Activated CD4-positive, alpha-beta T cell treated with anti-CD3 and anti-CD28 coated beads for 48 hours (primary cell): ENCODE measurements around the gene TOMM40L.
A peak's percentile ranks its signal among the peaks of the same experiment; 100 is the strongest.
"Not testable (repeated sequence)": the region's sequence is repeated elsewhere in the genome, so short reads cannot be mapped to it uniquely, and the experiment has no call there.

ENCODE experiments used
- DNase-seq: peaks from one replicate; pipeline ENCODE4 v3.0.0-alpha.2; 2020

TOMM40L gene

DNA sequence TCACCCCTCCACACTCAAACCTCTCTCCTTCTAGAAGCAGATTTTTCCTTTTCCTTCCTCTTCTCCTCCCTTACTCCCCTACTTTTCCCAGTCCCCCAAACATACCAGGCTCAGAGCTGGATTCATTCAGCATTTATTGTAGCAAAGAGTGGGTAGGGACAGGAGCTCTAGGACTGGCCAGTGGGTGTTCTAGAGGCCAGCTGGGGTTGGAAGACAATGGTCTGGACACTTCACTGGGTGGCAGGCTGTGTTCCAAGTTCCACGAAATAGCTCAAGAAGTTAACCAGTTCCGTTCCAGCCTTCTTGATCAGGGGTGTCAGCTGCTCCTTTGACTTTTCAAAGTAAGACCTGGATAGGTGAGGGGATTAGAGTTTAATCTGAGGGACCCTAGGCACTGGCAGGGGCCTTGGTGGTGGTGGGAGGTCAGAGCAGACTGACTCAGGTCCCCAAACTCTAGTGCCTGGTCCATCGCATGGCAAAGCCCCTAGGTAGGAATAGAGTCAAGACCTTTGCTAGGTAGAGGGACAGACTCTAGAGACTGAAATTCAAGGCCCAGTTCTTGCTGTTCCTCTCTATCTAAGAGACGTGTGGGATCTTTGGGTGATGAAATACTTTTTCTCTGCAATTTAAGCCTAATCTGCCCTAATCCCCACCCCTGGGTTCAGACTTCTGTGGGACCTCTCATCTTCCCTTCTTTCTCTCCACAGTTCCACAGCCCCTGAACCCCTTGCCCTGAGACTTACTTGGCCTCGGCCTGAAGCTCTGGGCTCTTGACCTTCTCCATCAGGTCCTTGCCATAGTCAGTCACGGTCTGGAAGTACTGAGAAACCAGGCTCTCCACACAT, 3.5 kb upstream of the TOMM40L start:
- DNase-seq, result no peak

DNA sequence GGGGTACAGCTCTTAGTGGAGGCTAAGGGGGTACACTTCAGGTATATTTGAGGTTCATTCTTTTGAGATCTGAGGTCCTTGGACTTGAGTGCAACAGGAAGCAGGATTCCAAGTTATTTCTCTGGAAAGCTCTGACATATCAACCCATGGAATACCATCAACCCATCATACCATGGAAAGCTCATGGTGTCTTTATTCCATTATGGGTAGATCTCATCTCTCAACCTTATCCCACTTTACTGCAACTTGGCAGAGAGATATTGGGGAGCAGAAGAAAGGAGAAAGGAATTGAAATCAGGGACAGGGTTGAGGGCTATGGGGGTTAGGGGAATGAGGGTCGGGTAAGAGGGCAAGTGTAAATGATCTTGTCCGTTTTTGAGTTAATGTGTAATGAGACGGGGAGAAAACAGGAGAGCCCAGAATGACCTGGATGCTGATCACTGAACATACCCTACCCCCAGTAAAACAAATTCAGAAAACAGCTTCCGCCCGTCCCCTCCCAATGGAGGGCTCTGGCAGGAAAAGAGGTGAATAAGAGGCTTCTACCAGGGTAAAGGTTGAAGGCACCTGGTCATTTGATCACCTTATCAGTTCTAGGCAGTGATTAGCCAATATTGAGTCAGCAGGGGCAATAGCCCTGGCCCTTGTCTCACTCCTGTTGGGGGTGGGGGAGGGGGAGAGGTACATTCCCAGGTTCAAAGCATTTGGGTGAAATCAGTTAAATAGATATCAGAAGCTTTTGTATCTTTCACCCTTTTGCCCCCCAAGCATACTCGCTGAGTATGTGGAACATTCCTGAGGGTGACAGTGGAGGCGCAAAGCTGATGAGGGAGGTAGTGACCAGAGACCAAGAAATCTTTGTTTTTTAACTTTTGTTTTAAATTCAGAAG, 1.8 kb upstream of the TOMM40L start:
- DNase-seq, result no peak

DNA sequence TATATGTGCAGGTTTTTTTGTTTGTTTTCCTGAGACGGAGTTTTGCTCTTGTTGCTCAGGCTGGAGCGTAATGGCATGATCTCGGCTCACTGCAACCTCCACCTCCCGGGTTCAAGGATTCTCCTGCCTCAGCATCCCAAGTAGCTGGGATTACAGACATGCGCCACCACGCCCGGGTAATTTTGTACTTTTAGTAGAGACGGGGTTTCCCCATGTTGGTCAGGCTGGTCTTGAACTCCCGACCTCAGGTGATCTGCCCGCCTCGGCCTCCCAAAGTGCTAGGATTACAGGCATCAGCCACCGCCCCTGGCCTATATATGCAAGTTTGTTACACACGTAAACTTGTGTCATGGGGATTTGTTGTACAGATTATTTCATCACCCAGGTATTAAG, 1.2 kb upstream of the TOMM40L start:
- not testable (repeated sequence) for DNase-seq

DNA sequence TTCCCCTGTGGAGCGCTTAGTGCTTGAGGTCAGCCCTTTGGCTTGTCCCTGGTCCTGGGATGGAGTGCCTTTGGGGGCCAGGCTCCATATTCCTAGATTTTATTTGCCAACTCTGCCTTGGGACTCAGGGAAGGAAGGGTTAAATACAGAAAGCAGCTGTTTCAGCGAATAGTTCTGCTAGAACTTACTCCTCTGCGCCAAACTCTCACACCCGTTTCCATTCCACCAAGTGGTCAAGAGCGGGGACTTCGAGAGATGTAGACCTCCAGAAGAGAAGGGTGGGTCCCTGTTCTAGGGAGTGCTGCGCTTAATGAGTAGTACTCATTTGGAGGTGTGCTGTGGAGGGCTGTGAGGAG, 704 bp upstream of the TOMM40L start:
- no peak for DNase-seq

DNA sequence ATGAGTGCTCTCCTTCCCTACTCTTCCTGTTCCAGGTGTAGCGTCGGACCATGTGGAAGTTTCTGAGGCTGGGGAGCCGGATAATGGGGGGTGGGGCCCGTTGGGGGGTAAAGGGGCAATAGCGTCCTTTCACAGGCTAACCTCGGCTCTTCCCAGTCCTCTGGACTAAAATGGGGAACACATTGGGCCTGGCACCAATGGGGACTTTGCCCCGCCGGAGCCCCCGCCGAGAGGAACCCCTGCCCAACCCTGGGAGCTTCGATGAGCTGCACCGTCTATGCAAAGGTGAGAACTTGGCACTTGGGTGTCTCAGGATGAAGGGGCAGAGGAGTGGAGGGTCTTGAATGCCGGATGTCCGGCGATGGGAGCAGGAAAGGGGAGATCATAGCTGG, 456 bp downstream of the TOMM40L start:
- peak; percentile 23 for DNase-seq

DNA sequence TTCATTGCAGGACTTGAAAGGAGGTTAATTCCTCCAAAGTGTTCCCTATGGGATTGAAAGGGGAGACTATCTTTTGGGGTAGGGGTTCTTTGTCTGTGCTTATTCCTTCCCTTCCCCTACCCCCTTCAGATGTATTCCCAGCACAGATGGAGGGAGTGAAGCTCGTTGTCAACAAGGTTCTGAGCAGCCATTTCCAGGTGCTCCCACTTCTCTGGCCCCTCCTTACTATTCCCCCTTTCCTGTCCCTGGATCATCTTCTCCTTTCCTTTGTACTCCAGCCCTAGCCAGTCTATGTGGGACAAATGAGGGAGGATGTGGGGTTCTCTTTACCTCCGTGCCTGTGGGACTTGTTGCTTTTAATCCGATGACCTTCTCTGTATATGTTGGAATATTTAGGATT, 899 bp downstream of the TOMM40L start:
- no peak for DNase-seq

DNA sequence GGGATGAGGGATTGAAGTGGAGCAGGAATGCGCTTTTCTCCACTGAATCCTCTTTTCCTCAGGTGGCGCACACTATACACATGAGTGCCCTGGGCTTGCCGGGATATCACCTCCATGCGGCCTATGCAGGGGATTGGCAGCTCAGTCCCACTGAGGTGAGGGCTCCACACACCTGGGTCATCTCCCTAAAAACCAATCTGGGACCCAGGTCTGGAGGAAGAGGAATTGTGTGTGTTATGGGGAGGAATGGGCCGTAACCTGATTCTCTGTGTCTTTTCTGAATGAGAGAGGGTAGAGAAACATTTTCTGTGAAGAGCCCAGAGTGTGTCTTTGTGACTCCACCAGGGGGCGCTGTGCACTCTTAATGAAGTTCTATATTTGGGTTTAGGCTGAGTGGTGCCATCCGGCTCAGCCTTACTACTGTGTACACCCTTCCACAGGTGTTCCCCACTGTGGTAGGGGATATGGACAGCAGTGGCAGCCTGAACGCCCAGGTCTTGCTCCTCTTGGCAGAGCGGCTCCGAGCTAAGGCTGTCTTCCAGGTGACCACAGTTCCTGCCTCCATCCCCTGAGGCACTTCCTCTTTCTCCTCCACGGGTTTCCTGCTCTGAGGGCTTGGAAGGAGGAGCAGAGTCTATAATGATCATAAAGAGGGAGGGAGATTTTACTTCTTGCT, 1.5 kb downstream of the TOMM40L start:
- DNase-seq, result peak; percentile 94

DNA sequence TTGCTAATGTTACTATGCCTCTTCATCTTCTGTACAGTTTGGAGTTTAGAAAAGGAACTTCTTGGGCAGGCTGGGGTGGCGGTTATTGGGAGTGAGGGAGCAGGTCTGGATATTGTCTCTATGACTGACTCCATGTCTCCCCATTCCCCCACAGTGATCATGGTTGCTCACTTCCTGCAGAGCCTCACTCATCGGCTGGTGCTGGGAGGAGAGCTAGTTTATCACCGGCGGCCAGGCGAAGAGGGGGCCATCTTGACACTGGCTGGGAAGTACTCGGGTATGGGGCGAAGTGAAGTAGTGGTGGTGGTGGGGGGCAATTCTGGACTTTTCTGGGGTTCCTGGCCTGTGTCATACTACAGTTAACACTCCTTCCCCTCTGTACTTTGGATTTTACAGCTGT, 2.2 kb downstream of the TOMM40L start:
- DNase-seq, result no peak

DNA sequence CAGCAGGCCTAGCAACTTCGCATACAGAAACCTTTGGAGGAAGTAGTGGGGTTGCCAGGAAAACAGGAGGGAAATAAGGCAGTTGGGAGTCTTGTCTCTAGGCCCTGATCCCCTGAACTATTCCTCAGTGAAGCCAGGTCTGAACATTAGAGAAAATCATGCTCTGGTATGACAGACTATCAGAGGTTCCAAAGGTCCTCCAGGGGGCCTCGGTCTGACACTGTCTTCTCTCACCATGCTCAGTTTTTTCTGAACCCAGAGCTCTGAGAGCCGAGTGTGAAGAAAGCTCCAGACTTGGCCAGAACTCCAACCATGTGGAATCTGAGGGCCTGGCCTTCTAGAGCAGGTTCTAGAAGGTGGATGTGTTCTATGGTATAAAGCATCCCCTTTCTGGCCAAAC, 4.0 kb downstream of the TOMM40L start:
- DNase-seq, result no peak

DNA sequence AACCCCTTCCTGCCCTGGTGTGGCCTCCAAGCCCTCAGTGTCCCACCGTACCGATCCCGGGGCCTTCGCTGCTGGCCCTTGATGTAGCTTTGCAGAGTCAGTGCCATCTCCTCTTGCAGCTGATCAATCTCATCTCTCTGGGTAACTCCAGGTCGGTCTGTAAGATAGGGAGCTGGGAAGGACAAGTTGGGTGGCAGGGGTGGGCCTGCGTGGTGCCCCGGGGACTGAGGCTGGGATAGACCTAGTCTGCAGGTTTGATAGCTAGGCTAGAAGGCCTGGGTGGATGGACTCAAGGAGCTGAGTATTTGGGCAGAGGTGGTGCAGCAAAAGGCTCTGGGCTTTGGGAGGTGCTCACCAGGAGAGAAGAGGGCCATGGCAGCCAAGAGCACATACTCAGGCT, 4.9 kb downstream of the TOMM40L start:
- no peak for DNase-seq

DNA sequence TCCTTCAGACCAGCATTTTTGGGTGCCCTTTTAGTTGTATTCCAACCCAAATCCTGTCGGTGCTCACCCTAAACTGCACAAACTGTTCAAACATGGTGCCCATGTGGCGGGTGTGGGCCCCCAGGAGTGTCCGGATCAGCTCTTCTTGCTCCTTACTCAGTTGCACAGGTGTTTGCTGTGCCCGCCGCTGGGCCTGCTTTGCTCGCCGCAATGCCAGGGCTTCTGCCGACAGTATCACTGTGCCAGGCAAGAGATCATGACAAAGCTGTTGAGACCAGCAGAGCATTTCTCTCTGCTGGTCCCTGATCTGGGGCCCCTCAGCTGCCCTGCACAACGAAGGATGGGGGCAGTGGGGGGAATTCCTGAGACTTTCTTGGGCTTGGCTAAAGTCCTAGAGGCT, 7.2 kb downstream of the TOMM40L start:
- DNase-seq, result no peak

DNA sequence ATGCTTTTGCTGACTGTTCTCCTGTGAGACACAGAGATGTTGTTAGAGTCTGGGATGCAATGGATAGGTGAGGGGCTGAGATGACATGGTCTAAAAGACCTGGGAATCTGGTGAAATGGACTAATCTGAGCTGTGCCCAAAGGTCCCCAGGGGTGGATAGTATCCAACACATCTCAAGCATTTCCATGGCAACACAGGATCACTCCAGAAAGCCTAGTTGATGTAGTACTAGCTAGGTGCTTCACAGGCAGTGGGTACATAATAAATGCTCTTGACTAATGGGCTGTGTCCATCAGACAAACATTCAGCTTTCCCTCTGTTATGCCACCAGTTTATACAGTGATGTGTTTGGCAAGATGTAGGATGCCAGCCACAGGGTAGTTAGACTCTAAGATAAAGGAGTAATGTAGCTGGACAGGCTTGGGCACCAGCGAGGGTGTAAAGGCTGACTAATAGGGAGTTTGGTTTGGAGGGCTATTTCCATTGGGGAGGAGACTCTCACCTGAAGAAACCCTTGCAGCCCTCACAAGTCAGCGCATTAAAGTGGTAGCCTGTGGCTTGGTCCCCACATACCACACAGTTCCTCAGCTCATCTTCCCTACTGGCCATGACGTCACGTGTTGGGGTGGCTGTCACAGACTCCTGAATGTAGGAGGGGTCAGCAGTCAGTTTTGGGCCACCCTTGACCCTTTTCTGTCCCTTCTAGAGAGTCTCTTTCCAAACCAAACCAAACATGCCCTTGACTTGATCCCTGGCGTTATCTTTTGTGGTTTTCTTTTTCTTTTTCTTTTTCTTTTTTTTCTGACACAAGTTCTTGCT, 10.3 kb downstream of the TOMM40L start:
- no peak for DNase-seq

DNA sequence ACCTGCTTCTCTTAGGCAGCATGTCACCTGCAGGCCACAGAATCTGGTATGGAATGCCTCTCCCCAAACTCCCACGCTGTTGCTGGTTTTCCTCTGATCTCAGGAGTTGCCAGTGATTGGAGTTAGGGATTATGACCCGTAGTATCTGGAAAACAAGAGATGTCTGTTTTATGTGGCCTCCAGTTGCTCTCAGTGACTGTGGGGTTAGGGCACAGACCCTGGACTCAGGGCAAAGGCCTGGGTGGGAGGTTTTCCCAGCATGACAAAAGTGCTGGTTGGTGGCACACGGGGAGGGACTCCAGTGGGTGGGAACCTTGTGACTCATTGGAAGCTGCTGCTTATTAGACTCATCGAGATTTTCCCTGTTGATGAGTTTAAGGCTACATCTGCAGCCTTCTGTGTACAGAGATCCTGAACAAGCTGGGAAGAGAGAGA, 12.2 kb downstream of the TOMM40L start, which contains the start of gene NR1I3:
NR1I3 (minus strand) TSS at position 165 of the 435 bp plus-strand sequence. CDS start 1,638 bp downstream, outside the sequence.
- no peak for DNase-seq

DNA sequence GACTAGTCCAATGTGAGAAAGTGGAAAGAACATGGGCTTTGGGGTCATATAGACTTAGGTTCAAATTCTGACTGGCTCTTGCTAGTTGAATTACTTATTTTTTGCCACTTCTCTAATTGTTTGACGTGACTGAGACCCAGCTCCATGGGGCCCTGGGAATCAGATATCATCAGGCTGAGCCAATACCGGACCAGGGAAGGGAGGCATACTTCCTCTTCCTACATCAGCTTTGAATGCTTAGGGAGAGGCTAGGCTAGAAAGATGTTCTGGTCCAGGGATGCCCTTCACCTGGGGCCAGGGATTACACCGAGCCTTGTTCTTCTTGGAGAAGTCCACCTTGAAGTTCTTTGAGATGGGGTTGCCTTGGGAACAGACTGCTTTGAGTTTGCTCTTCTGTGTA, 15.8 kb downstream of the TOMM40L start:
- DNase-seq, result no peak

DNA sequence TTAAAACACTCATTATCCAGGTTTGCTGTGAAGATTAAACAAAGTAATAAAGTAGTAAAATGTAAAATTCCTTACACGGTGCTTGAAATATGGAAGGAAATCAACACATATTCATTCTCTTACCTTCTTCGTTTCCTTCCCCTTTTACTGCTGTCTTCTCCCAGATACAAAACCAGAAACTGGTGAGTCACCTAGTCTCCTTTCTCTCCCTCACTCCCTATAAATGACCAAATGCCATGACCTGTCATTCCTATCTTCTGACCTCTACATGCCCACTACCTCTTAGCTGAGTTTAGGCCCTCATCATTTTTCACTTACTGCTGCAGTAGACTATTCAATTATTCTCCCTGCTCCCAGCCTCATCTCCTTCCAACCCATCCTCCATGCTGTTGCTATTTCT, 16.5 kb downstream of the TOMM40L start:
- DNase-seq, result no peak

DNA sequence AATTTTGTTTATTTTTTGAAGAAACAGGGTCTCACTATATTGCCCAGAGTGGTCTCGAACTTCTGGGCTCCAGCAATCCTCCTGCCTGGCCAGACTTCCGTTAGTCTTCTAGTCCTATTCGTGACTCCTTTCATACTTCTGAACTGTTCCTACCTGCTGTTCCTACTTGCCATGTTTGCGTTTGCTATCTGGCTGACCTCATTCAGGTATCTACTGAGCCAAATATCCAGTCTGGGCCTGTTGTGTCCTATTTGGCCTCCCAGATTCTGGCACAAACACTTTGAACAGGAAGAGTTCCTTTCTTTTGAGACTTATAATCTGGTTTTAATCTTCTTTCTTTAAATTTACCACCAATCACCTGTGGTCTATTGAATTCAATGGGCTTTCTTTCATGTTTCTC, 19.0 kb downstream of the TOMM40L start:
- DNase-seq, result no peak

DNA sequence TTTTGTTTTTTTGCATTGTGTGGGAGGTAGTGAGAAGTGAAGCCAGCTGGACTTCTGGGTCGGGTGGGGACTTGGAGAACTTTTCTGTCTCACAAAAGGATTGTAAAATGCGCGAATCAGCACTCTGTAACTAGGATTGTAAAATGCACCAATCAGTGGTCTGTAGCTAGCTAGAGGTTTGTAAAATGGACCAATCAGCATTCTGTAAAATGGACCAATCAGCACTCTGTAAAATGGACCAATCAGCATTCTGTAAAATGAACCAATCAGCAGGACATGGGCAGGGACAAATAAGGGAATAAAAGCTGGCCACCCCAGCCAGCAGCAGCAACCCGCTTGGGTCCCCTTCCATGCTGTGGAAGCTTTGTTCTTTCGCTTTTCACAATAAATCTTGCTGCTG, 24.2 kb downstream of the TOMM40L start:
- not testable (repeated sequence) for DNase-seq

DNA sequence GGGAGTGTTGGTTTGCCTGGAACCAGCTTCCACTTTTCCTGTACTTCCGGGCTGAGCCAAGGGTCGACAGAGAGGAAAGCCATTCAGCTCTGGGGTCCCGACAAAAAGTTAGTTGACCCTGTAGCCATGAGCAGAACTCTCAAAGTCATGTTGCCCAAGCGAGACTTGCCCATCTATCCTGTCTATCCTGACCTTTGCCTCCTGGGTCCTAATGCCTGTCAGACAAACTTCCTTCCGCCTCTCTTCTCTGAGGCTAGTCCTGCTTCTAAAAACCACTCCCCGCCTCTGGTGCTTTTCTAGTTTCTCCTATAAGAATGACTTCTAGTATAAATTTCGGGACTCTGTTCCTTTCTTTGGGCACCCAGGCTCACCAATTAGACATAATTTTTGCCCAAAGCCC, 25.0 kb downstream of the TOMM40L start:
- no peak for DNase-seq

DNA sequence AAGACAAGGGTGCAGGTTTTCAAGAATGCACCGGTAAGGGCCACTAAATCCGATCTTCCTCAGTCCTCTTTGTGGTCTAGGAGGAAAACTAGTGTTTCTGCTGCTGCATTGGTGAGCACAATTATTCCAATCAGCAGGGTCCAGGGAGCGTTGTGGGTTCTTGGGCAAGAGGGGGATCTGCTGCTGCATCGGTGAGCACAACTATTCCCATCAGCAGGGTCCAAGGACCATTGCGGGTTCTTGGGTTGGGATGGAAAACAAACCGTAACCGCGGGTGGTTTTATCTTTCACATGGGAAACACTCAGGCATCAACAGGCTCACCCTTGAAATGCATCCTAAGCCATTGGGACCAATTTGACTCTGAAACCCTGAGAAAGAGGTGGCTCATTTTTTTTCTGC, 25.7 kb downstream of the TOMM40L start:
- DNase-seq, result no peak

DNA sequence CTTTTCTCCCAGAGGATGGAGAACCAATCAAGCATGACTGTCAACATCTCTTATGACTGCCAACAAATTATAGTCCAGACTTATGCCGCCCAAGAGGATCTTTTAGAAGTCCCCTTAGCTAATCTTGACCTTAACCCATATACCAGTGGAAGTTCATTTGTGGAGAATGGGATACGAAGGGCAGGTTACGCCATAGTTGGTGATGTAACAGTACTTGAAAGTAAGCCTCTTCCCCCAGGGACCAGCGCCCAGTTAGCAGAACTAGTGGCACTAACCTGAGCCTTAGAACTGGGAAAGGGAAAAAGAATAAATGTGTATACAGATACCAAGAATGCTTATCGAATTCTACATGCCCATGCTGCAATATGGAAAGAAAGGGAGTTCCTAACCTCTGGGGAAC, 29.4 kb downstream of the TOMM40L start:
- not testable (repeated sequence) for DNase-seq

DNA sequence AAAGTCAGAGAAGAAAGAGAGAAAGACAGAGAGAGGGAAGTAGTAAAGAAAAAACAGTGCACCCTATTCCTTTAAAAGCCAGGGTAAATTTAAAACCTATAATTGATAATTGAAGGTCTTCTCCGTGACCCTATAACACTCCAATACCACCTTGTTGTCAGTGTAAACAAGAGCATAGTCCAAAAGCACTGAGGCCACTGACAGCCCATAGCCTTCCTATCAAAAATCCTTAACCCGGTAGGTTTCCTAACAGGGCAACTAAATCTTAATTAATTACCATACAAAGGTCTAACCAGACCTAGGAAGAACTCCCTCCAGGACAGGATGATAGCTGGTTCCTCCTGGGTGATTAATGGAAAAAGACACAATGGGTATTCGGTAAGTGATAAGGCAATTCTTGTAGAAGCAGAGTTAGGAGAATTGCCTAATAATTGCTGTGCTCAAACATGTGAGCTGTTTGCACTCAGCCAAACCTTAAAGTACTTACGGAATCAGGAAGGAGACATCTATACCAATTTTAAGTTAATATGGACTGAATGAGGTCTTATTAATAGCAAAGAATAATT, 30.2 kb downstream of the TOMM40L start:
- DNase-seq, result not testable (repeated sequence)

DNA sequence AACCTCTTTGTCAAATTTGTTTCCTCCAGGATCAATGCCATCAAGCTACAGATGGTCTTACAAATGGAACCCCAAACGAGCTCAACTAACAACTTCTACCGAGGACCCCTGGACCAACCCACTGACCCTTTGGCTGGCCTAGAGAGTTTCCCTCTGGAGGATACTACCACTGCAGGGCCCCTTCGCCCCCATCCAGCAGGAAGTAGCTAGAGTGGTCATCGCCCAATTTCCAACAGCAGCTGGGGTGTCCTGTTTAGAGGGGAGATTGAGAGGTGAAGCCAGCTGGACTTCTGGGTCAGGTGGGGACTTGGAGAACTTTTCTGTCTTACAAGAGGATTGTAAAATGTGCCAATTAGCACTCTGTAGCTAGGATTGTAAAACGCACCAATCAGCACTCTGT, 31.2 kb downstream of the TOMM40L start:
- peak; percentile 21 for DNase-seq
